WI38 (cell line): ENCODE data around the gene DDC.

Experiments used
- H3K4me3 ChIP-seq: 2 replicates; pipeline ENCODE4 v1.5.1; 2011; ENCODE audit warnings: low read depth, mild to moderate bottlenecking, control low read depth, low read length
- TF ChIP-seq, protein P1 (sequence below): IDR thresholded peaks from 2 replicates; pipeline ENCODE4 v1.5.1; 2012; ENCODE audit warnings: low read depth, mild to moderate bottlenecking, control low read depth, low read length

Gene DDC

DNA sequence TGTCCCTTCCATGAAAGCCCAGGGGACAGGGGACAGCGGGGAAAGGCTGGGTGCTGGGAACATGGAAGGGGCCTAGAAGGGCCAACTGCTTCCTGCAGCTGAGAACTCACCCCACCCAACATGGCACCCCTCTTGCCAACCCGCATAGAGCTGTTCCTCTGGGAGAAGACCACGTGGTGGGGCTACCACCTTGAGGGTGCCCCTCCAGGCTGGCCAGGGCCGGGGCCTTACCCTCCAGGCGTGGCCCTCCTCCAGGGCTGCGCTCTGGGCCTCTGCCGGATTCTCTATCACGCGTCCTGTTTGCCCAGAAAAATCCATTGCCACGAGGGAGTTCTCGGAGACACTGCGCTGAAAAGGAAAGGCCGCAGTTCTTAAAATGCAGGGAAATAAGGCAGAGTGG lies 39.9 kb upstream of the DDC start:
- TF ChIP-seq, protein P1, sequence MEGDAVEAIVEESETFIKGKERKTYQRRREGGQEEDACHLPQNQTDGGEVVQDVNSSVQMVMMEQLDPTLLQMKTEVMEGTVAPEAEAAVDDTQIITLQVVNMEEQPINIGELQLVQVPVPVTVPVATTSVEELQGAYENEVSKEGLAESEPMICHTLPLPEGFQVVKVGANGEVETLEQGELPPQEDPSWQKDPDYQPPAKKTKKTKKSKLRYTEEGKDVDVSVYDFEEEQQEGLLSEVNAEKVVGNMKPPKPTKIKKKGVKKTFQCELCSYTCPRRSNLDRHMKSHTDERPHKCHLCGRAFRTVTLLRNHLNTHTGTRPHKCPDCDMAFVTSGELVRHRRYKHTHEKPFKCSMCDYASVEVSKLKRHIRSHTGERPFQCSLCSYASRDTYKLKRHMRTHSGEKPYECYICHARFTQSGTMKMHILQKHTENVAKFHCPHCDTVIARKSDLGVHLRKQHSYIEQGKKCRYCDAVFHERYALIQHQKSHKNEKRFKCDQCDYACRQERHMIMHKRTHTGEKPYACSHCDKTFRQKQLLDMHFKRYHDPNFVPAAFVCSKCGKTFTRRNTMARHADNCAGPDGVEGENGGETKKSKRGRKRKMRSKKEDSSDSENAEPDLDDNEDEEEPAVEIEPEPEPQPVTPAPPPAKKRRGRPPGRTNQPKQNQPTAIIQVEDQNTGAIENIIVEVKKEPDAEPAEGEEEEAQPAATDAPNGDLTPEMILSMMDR, result no peak

DNA sequence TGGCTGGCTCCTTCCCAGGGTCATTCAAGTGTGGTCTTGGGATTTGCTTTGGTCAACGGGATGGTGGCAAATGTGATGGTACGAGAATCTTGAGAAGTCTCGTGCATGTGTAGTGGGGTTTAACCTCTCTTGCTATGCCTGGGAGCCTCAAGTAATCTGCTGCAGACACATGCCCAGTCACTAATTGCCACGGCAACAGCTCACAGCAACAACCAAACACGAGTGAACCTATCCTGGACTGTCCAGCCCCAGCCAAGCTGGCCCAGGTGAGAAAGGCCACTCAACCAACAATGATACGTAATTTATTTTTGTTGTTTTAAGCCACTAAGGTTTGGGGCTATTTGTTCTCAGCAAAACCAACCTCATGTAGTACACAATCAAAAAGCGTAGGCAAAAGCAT lies 38.1 kb upstream of the DDC start:
- TF ChIP-seq, protein P1, result no peak
- H3K4me3 ChIP-seq, result no peak overlapping the region

More for the DNA sequence above, 39.9 kb upstream of the DDC start:
- no peak overlapping the region for H3K4me3 ChIP-seq

DNA sequence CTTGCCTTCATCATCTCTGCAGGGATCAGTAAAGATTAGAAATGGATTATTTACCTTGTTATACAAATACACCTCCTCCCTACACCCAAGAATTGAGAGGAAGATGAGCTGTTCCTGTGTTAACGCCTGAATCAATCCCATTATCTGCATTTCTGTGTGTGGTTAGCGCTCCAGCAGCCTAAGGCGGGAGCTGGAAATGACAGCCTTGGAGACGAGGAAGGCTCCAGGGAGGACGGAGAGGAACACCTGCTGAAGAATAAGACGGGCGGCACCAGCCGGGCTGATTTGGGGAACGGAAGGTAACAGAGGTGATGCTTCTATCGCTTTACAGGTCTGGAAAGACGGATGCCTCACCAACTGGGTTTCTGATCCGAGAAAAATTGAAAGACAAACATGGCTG lies 34.2 kb upstream of the DDC start:
- no peak overlapping the region for H3K4me3 ChIP-seq
- TF ChIP-seq, protein P1, result no peak

GRCh38 chr7:50598460-50599343 lies 33.5 kb upstream of the DDC start:
- no peak overlapping the region for H3K4me3 ChIP-seq
- TF ChIP-seq, protein P1, result no peak

DNA sequence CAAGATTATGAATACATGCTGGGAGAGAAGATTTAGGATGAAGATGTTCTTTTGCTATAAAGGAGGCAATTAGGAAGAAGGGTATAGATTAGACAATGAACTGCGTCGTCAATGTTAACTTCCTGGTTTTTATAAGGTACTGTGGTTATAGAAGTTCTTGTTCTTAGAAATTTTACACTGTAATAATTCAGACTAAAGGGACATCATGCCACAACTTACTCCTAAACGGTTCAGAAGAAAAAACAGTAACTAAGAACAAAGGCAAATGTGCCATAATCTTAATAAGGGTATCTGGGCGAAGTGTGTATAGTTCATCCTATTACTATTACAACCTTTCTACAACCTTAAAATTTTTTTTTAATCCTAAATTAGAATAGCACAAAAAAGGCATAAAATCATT lies 31.3 kb upstream of the DDC start:
- TF ChIP-seq, protein P1, result no peak
- H3K4me3 ChIP-seq, result no peak overlapping the region

- TF ChIP-seq, protein P1, result peak; percentile 26; the same call in 1 of the 2 replicates
- H3K4me3 ChIP-seq, result no peak overlapping the region
These were observed 30.4 kb upstream of the DDC start for GRCh38 chr7:50595491-50596102.
